ENCODE data around the gene ADCY2. TPM values are rescaled to one million over a fixed set of nuclear protein-coding genes. Genes with fewer than 3 reads are reported as not detected.

Gene ADCY2
- total RNA-seq, 1 donor from 2014 or later = 4.5 TPM

- peaks cover 13% of the 10 kb centered on the region for H3K4me1 Mint-ChIP-seq (ENCODE audit: low read depth)
- no peak for DNase-seq (ENCODE audit: low spot score, unreplicated experiment)
- H3K27ac Mint-ChIP-seq = no peak overlapping the region
- no peaks in the 10 kb centered on the region for H3K27me3 Mint-ChIP-seq
- peaks cover 5% of the 10 kb centered on the region for H3K36me3 Mint-ChIP-seq (ENCODE audit: insufficient read depth)
- no peak overlapping the region for H3K4me3 Mint-ChIP-seq (ENCODE audit: low read depth)
- TF ChIP-seq, protein P1, sequence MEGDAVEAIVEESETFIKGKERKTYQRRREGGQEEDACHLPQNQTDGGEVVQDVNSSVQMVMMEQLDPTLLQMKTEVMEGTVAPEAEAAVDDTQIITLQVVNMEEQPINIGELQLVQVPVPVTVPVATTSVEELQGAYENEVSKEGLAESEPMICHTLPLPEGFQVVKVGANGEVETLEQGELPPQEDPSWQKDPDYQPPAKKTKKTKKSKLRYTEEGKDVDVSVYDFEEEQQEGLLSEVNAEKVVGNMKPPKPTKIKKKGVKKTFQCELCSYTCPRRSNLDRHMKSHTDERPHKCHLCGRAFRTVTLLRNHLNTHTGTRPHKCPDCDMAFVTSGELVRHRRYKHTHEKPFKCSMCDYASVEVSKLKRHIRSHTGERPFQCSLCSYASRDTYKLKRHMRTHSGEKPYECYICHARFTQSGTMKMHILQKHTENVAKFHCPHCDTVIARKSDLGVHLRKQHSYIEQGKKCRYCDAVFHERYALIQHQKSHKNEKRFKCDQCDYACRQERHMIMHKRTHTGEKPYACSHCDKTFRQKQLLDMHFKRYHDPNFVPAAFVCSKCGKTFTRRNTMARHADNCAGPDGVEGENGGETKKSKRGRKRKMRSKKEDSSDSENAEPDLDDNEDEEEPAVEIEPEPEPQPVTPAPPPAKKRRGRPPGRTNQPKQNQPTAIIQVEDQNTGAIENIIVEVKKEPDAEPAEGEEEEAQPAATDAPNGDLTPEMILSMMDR (IDR thresholded peaks at IDR 0.05; ENCODE audit: unreplicated experiment) = no peak
- H3K9me3 Mint-ChIP-seq (ENCODE audit: low read depth) = no peaks in the 10 kb centered on the region
Observed at GRCh38 chr5:7873216-7873615, 477.3 kb downstream of the ADCY2 start.

DNA sequence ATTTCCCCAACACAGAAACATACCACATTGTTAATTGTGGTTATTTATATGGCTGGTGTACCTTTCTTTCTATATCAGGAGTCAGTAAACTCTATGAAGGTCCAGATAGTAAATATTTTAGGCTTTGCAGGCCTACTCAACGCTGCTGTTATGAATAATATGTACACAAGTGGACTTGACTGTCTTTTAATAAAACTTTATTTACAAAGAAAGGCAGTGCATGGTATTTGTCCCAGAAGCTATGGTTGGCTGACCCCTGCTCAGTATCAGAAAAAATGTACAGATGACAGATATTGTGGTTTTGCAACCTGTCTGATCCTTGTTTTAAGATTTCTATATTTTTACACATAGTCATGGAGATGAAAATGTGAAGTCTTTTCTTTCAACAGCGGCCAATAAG is 478.7 kb downstream of the ADCY2 start:
- peaks cover 18% of the 10 kb centered on the region for H3K4me1 Mint-ChIP-seq (ENCODE audit: low read depth)
- H3K36me3 Mint-ChIP-seq (ENCODE audit: insufficient read depth) = peaks cover 8% of the 10 kb centered on the region
- H3K27ac Mint-ChIP-seq = no peak overlapping the region
- TF ChIP-seq, protein P1 (IDR thresholded peaks at IDR 0.05; ENCODE audit: unreplicated experiment) = no peak
- no peaks in the 10 kb centered on the region for H3K27me3 Mint-ChIP-seq
- DNase-seq (ENCODE audit: low spot score, unreplicated experiment) = no peak
- no peaks in the 10 kb centered on the region for H3K9me3 Mint-ChIP-seq (ENCODE audit: low read depth)
- no peak overlapping the region for H3K4me3 Mint-ChIP-seq (ENCODE audit: low read depth)

DNA sequence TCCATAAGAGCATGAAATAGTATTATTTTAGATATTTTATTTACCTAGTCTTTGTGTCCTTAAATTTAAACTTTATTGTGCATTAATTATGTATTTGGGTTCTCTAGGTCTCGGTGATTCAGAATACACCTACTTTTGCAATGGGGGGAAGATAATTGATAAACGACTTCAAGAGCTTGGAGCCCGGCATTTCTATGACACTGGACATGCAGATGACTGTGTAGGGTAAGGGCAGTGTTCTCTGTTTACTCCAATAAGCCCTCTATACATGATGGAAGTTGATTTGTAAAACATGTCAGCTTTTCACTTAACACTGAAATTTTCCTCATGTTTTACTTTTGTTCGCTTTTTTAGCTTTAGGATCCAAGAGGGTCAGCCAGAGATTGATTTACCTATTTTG is 479.2 kb downstream of the ADCY2 start:
- no peaks in the 10 kb centered on the region for H3K27me3 Mint-ChIP-seq
- peaks cover 14% of the 10 kb centered on the region for H3K4me1 Mint-ChIP-seq (ENCODE audit: low read depth)
- H3K4me3 Mint-ChIP-seq (ENCODE audit: low read depth) = no peak overlapping the region
- TF ChIP-seq, protein P1 (IDR thresholded peaks at IDR 0.05; ENCODE audit: unreplicated experiment) = no peak
- H3K9me3 Mint-ChIP-seq (ENCODE audit: low read depth) = no peaks in the 10 kb centered on the region
- DNase-seq (ENCODE audit: low spot score, unreplicated experiment) = no peak
- H3K36me3 Mint-ChIP-seq (ENCODE audit: insufficient read depth) = peaks cover 8% of the 10 kb centered on the region
- H3K27ac Mint-ChIP-seq = no peak overlapping the region

DNA sequence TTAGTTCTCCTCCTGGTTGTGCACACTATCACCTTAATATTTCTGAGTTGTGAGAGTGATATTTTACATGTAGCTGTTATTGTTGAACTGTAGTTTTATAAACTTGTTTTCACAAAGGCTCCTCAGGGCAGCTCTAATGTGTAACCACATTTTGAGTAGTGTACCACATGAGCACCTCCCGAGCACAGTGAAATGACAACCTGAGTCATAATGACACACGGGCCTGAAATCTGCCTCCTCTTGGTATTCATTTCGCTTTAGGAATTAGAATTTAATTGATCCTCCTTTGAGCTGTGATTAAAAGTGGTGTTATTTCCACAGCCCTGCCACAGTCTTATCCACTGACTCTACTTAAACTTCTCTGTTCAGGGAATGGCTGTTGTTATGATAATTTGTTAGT is 480.9 kb downstream of the ADCY2 start:
- no peak for DNase-seq (ENCODE audit: low spot score, unreplicated experiment)
- Mint-ChIP-seq H3K4me1 (ENCODE audit: low read depth) (peaks cover 9% of the 10 kb centered on the region), H3K27ac (no peak overlapping the region), H3K9me3 (ENCODE audit: low read depth) (no peaks in the 10 kb centered on the region), H3K36me3 (ENCODE audit: insufficient read depth) (peaks cover 15% of the 10 kb centered on the region), H3K27me3 (no peaks in the 10 kb centered on the region), H3K4me3 (ENCODE audit: low read depth) (no peak overlapping the region)
- TF ChIP-seq, protein P1 (IDR thresholded peaks at IDR 0.05; ENCODE audit: unreplicated experiment) = no peak

DNA sequence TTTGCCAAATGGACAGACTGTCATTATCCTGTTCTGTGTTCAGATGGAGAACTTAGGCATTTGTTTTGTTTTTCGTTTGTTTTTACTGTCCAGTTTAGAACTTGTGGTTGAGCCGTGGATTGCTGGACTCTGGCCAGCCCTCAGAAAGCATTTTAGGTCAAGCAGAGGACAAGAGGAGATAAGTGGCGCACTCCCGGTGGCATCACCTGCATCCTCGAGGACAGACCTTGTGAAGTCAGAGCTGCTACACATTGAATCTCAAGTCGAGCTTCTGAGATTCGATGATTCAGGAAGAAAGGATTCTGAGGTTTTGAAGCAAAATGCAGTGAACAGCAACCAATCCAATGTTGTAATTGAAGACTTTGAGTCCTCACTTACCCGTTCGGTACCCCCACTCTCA is 481.9 kb downstream of the ADCY2 start:
- peaks cover 16% of the 10 kb centered on the region for H3K36me3 Mint-ChIP-seq (ENCODE audit: insufficient read depth)
- no peaks in the 10 kb centered on the region for H3K27me3 Mint-ChIP-seq
- TF ChIP-seq, protein P1 (IDR thresholded peaks at IDR 0.05; ENCODE audit: unreplicated experiment) = no peak

More for the DNA sequence above, 481.9 kb downstream of the ADCY2 start:
- Mint-ChIP-seq H3K4me3 (ENCODE audit: low read depth) (no peak overlapping the region), H3K27ac (no peak overlapping the region), H3K9me3 (ENCODE audit: low read depth) (no peaks in the 10 kb centered on the region), H3K4me1 (ENCODE audit: low read depth) (peaks cover 9% of the 10 kb centered on the region)
- DNase-seq (ENCODE audit: low spot score, unreplicated experiment) = no peak
